Measurements from ENCODE around the gene ACO2.
A peak's percentile ranks its signal among the peaks of the same experiment; 100 is the strongest.

Gene ACO2

DNA sequence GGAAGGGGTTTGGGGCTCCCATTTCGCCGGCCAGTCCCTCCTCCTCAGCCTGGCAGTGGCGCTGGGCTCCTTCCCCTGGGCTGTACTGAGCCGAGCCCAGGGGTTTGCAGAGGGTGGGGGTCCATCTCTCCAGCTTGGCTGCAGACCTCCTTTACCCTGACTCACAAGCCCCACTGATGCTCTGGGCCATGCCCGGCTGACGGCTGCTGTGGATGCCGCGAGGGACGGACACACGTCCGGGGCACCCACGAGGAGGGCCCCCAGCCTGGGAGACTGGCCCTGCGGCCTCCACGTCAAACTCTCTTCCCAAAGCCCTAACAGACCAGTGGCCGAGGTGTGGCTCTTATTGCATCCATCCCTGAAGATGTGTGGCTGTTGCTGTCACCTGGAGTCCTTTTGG is 106.6 kb downstream of the ACO2 start:
- H3K36me3 ChIP-seq (ENCODE audit: control insufficient read depth in 2 of 2, insufficient read depth in 1 of 2, low read length in 2 of 2), result peaks cover 0 to 59% of the 10 kb centered on the region in 2 experiments; a peak in 2 of 3 replicates
- no peaks in the 10 kb centered on the region for H3K9me3 ChIP-seq (ENCODE audit: control insufficient read depth, insufficient read depth, low read depth, low read length)
- no peaks in the 10 kb centered on the region for H3K4me1 ChIP-seq (ENCODE audit: control insufficient read depth, insufficient read depth, low read length)
- H3K4me3 ChIP-seq (ENCODE audit: low read depth, low read length), result no peak overlapping the region
- ChIA-PET POLR2A (interaction anchor here (2.2 to 9.9 kb wide), 2 partner anchors 14 to 15 kb away, joined by 10 to 85 read pairs; partner anchors contain the start of genes CSDC2 and PMM1), CTCF (interaction anchor here (1.0 to 3.5 kb wide), 3 partner anchors 15 to 22 kb away, joined by 3 to 36 read pairs (median 4); partner anchors contain the start of gene CSDC2)
- no peak for TF ChIP-seq GFI1B (tag by site-specific recombination; IDR thresholded peaks at IDR 0.05)
- no peak for TF ChIP-seq ZNF473 (tag by site-specific recombination; IDR thresholded peaks at IDR 0.05)
- TF ChIP-seq ZNF146 (tag by site-specific recombination; IDR thresholded peaks at IDR 0.05), result no peak
- TF ChIP-seq, protein P1, sequence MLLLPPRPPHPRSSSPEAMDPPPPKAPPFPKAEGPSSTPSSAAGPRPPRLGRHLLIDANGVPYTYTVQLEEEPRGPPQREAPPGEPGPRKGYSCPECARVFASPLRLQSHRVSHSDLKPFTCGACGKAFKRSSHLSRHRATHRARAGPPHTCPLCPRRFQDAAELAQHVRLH (tag by site-specific recombination; IDR thresholded peaks at IDR 0.05), result no peak
- no peak for TF ChIP-seq ZNF2 (tag by site-specific recombination; IDR thresholded peaks at IDR 0.05)
- H3K27ac ChIP-seq (ENCODE audit: extremely low read depth, low read depth, low read length), result no peak overlapping the region

DNA sequence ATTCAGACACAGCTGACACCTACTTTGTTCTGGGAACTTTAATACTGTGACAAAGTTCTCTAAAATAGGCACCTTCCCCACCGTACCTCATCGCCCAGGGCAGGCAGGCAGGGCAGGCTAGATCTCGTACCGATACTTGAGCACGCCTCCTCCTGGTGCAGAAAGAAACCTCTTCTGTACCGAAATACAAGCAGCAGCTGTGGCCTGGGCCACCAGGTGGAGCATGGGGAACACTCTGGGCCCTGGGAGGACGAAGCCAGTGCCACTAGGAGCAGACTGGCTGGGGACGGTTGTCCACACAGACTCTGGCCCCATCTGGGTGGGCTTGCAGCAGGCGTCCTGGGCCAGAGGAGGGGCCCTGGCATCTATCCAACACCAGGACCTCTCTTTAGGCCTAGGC is 108.0 kb downstream of the ACO2 start:
- Histone ChIP-seq H3K9me3 (ENCODE audit: control insufficient read depth, insufficient read depth, low read depth, low read length) (no peaks in the 10 kb centered on the region), H3K4me1 (ENCODE audit: control insufficient read depth, insufficient read depth, low read length) (no peaks in the 10 kb centered on the region), H3K36me3 (ENCODE audit: control insufficient read depth in 2 of 2, insufficient read depth in 1 of 2, low read length in 2 of 2) (peaks cover under 1 to 60% of the 10 kb centered on the region in 2 experiments; a peak in 2 of 3 replicates), H3K27ac (ENCODE audit: extremely low read depth, low read depth, low read length) (no peak overlapping the region), H3K4me3 (ENCODE audit: low read depth, low read length) (no peak overlapping the region)
- CTCF ChIA-PET, result interaction anchor here (0.6 to 4.0 kb wide), 13 partner anchors 9 to 392 kb away, joined by 3 to 36 read pairs (median 6); partner anchors contain the start of genes CSDC2, PMM1 and POLR3H
- TF ChIP-seq ZNF654 (tag by site-specific recombination; IDR thresholded peaks at IDR 0.05; ENCODE audit: low read depth) (peak; percentile 42), ZXDB (tag by site-specific recombination; IDR thresholded peaks at IDR 0.05) (no peak), ZNF837 (tag by site-specific recombination; IDR thresholded peaks at IDR 0.05) (no peak), FEZF1 (tag by site-specific recombination; IDR thresholded peaks at IDR 0.05) (no peak), ZNF214 (tag by site-specific recombination; IDR thresholded peaks at IDR 0.05; ENCODE audit: borderline replicate concordance) (no peak), SCRT1 (tag by site-specific recombination; IDR thresholded peaks at IDR 0.05; ENCODE audit: borderline replicate concordance) (no peak), ZNF555 (tag by site-specific recombination; conservative IDR thresholded peaks at IDR 0.05) (no peak), ZNF324 (tag by site-specific recombination; IDR thresholded peaks at IDR 0.05) (no peak), ZNF366 (tag by site-specific recombination; conservative IDR thresholded peaks at IDR 0.05) (no peak), ZFP69B (tag by site-specific recombination; IDR thresholded peaks at IDR 0.05) (peak; percentile 40; the same call in 1 of the 2 replicates), ZFP37 (tag by site-specific recombination; IDR thresholded peaks at IDR 0.05) (no peak)
- TF ChIP-seq, protein P2, sequence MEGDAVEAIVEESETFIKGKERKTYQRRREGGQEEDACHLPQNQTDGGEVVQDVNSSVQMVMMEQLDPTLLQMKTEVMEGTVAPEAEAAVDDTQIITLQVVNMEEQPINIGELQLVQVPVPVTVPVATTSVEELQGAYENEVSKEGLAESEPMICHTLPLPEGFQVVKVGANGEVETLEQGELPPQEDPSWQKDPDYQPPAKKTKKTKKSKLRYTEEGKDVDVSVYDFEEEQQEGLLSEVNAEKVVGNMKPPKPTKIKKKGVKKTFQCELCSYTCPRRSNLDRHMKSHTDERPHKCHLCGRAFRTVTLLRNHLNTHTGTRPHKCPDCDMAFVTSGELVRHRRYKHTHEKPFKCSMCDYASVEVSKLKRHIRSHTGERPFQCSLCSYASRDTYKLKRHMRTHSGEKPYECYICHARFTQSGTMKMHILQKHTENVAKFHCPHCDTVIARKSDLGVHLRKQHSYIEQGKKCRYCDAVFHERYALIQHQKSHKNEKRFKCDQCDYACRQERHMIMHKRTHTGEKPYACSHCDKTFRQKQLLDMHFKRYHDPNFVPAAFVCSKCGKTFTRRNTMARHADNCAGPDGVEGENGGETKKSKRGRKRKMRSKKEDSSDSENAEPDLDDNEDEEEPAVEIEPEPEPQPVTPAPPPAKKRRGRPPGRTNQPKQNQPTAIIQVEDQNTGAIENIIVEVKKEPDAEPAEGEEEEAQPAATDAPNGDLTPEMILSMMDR (tag by site-specific recombination; IDR thresholded peaks at IDR 0.05), result peak; percentile 89
- TF ChIP-seq, protein P1 (tag by site-specific recombination; IDR thresholded peaks at IDR 0.05), result no peak
- POLR2A ChIA-PET, result interaction anchor here (1.2 to 9.9 kb wide), 5 partner anchors 11 to 44 kb away, joined by 3 to 85 read pairs (median 4); partner anchors contain the start of genes CSDC2, DESI1, PMM1 and XRCC6

DNA sequence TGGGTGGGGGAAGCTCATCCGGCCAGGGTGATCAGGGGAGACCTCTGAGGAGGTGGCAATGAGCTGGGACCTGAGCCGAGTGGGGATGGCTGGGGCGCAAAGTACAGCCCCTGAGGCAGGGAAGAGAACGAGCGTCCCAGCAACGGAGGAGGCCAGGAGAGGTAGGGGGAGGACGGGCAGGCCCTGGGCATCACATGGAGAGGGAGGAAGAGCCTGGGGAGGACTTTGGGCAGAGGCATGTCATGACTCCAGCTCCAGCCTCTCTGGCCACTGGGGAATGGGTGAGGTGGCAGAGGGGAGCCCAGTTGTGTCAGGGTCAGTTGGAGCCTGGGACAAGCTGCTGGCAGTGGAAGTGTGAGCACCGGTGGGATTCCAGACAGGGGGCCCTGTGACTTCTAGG is 109.2 kb downstream of the ACO2 start:
- TF ChIP-seq, protein P3, sequence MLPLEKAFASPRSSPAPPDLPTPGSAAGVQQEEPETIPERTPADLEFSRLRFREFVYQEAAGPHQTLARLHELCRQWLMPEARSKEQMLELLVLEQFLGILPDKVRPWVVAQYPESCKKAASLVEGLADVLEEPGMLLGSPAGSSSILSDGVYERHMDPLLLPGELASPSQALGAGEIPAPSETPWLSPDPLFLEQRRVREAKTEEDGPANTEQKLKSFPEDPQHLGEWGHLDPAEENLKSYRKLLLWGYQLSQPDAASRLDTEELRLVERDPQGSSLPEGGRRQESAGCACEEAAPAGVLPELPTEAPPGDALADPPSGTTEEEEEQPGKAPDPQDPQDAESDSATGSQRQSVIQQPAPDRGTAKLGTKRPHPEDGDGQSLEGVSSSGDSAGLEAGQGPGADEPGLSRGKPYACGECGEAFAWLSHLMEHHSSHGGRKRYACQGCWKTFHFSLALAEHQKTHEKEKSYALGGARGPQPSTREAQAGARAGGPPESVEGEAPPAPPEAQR (tag by site-specific recombination; IDR thresholded peaks at IDR 0.05), result no peak
- TF ChIP-seq ZFP41 (tag by site-specific recombination; IDR thresholded peaks at IDR 0.05; ENCODE audit: borderline replicate concordance) (no peak), ZNF132 (tag by site-specific recombination; IDR thresholded peaks at IDR 0.05; ENCODE audit: borderline replicate concordance) (no peak), GFI1B (tag by site-specific recombination; IDR thresholded peaks at IDR 0.05) (no peak), ZSCAN23 (tag by site-specific recombination; IDR thresholded peaks at IDR 0.05) (no peak), ZNF792 (tag by site-specific recombination; IDR thresholded peaks at IDR 0.05) (no peak), ZNF221 (tag by site-specific recombination; IDR thresholded peaks at IDR 0.05; ENCODE audit: borderline replicate concordance) (no peak), ZFP69B (tag by site-specific recombination; IDR thresholded peaks at IDR 0.05) (no peak), ZNF157 (tag by site-specific recombination; IDR thresholded peaks at IDR 0.05) (no peak), KLF10 (tag by site-specific recombination; IDR thresholded peaks at IDR 0.05) (no peak)
- ChIA-PET POLR2A (interaction anchor here (1.0 to 9.9 kb wide), 3 partner anchors 12 to 13 kb away, joined by 3 to 85 read pairs (median 3); partner anchors contain the start of gene PMM1), CTCF (interaction anchor here (0.7 to 4.0 kb wide), 5 partner anchors 11 to 76 kb away, joined by 3 to 36 read pairs (median 8); partner anchors contain the start of genes PMM1 and POLR3H)
- no peaks in the 10 kb centered on the region for H3K4me1 ChIP-seq (ENCODE audit: control insufficient read depth, insufficient read depth, low read length)
- peaks cover 8 to 72% of the 10 kb centered on the region in 2 experiments; a peak in 2 of 3 replicates for H3K36me3 ChIP-seq (ENCODE audit: control insufficient read depth in 2 of 2, insufficient read depth in 1 of 2, low read length in 2 of 2)
- H3K4me3 ChIP-seq (ENCODE audit: low read depth, low read length), result no peak overlapping the region
- H3K27ac ChIP-seq (ENCODE audit: extremely low read depth, low read depth, low read length), result no peak overlapping the region
- no peaks in the 10 kb centered on the region for H3K9me3 ChIP-seq (ENCODE audit: control insufficient read depth, insufficient read depth, low read depth, low read length)
